ENCODE data around the gene PPP4R1. TPM values are rescaled to one million over a fixed set of nuclear protein-coding genes. Genes with fewer than 3 reads are reported as not detected.

PPP4R1 gene
- total RNA-seq, 1 experiment from 2014 or later = 106 TPM

- no peak for TF ChIP-seq CTCF (conservative IDR thresholded peaks at IDR 0.05)
- Histone ChIP-seq H4K8ac (replicated peaks; ENCODE audit: insufficient read length, low read depth, low read length) (no peak overlapping the region), H3T11ph (ENCODE audit: low read length) (no peak overlapping the region), H3K27ac (ENCODE audit: insufficient read length, low read depth, low read length) (no peak overlapping the region), H2BK5ac (ENCODE audit: insufficient read length, low read length) (no peak overlapping the region), H2AFZ (ENCODE audit: low read length) (no peak overlapping the region), H2AK5ac (ENCODE audit: insufficient read length, low read length) (no peak overlapping the region), H4K5ac (ENCODE audit: insufficient read length, low read depth, low read length) (no peak overlapping the region), H3K14ac (ENCODE audit: insufficient read depth, low read length) (no peak overlapping the region), H3K79me2 (ENCODE audit: insufficient read depth, low read length) (no peaks in the 10 kb centered on the region), H2BK120ac (ENCODE audit: low read depth, low read length, poor library complexity, severe bottlenecking) (no peak overlapping the region), H2BK12ac (ENCODE audit: insufficient read length, low read depth, low read length) (no peak overlapping the region), H3K79me1 (ENCODE audit: insufficient read depth, low read depth, low read length, poor library complexity, severe bottlenecking) (no peaks in the 10 kb centered on the region), H3K56ac (ENCODE audit: insufficient read length, low read depth, low read length) (no peak overlapping the region), H3K9ac (ENCODE audit: extremely low read depth, insufficient read length, low read length) (no peak overlapping the region), H3K4ac (ENCODE audit: low read depth, low read length) (no peak overlapping the region), H2BK20ac (ENCODE audit: low read depth, low read length, poor library complexity, severe bottlenecking) (no peak overlapping the region), H4K20me1 (ENCODE audit: control insufficient read depth, insufficient read depth, insufficient read length) (no peaks in the 10 kb centered on the region), H3K9me3 (ENCODE audit: control insufficient read depth, low read depth, low read length) (no peaks in the 10 kb centered on the region), H3K27me3 (ENCODE audit: insufficient read depth, low read length) (no peaks in the 10 kb centered on the region), H4K91ac (ENCODE audit: insufficient read length, low read depth, low read length) (no peak overlapping the region), H2BK15ac (ENCODE audit: low read depth, low read length) (no peak overlapping the region), H3K18ac (ENCODE audit: insufficient read length, low read depth, low read length) (no peak overlapping the region), H3K4me2 (ENCODE audit: insufficient read depth, insufficient read length, low read length) (no peak overlapping the region), H3K23me2 (ENCODE audit: insufficient read length, low read depth, low read length, poor library complexity, severe bottlenecking) (no peaks in the 10 kb centered on the region), H3K23ac (ENCODE audit: insufficient read length, low read depth, low read length) (no peak overlapping the region), H3K4me1 (ENCODE audit: insufficient read depth, low read length) (no peaks in the 10 kb centered on the region)
- Mint-ChIP-seq H3K27me3 (ENCODE audit: low read depth) (no peaks in the 10 kb centered on the region), H3K27ac (no peak overlapping the region), H3K9me3 (no peaks in the 10 kb centered on the region), H3K36me3 (ENCODE audit: insufficient read depth in 1 of 3, low read depth in 3 of 3) (peaks cover 18 to 58% (median 56%) of the 10 kb centered on the region in 3 experiments; a peak in 6 of 7 replicates), H3K4me3 (no peak overlapping the region), H3K4me1 (no peaks in the 10 kb centered on the region)
- no peak for DNase-seq
- WGBS (ENCODE audit: extremely low coverage, insufficient read length, low lambda C conversion rate) = no CpG with 5 or more reads among the region's 4 CpGs
These were observed 51.8 kb downstream of the PPP4R1 start for GRCh38 chr18:9562584-9562983.

Data from H9 (cell line).